ENCODE data around the gene UTF1.

The UTF1 gene

DNA sequence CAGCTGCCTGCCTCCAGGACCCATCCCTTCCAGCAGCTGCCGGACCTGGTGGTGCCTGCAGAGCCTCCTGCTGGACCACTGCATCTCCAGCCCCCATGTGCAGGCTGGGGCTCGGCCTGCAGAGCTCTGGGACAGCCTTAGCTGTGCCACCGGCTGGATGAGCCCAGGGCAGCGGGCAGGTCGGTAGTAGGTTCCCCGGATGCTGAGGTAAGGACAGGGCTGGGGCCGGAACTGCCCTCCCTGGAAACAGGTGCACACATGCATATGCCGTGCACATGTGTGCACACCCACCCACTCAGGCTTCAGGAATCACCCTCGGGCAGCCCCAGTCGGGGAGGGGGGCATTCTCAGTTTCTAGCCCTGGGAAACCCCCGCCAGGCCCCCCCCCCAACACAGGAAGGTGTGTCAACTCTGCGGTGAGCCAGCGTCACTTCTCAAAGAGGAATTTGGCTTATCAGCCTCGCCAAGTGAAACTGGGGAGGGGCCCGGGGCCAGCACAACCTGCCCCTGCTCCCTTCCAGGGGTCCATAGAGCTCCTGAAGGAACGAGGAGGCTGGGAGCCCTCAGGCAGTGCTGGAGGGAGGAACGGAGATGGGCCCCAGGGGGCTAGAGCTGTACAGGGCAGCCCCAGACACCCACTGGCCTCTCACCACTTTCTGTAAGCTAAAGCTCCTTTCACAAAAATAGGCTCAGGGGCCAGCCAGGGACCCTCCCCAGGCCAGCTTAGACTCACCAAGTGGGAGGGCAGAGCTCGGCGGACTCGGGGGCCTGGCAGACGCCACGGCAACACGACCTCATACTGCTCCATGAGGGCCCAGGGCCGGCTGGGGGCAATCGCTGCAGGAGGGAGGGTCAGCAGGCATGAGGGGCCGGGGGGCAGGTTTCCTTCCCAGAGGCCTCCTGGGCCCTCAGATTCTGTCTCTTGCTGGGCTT lies 45.0 kb downstream of the UTF1 start:
- H3K36me3 ChIP-seq (ENCODE audit: control insufficient read depth in 2 of 2, insufficient read depth in 1 of 2, low read length in 2 of 2): peaks cover 0 to 17% of the 10 kb centered on the region in 2 experiments; a peak in 1 of 3 replicates
- no peaks in the 10 kb centered on the region for H3K4me1 ChIP-seq (ENCODE audit: control insufficient read depth, insufficient read depth, low read length)
- H3K9me3 ChIP-seq (ENCODE audit: control insufficient read depth, insufficient read depth, low read depth, low read length): no peaks in the 10 kb centered on the region
- no peak overlapping the region for H3K27ac ChIP-seq (ENCODE audit: extremely low read depth, low read depth, low read length)
- no peak overlapping the region for H3K4me3 ChIP-seq (ENCODE audit: low read depth, low read length)
- ChIA-PET CTCF (interaction anchor here (1.2 kb wide), 1 partner anchor 54 kb away, joined by 4 read pairs; no protein-coding TSS in a partner anchor), POLR2A (interaction anchor here (0.8 kb wide), 1 partner anchor 16 kb away, joined by 10 read pairs; no protein-coding TSS in a partner anchor)
- TF ChIP-seq ZNF341 (tag by site-specific recombination; IDR thresholded peaks at IDR 0.05; ENCODE audit: low read depth) (peak; percentile 14; the same call in 1 of the 2 replicates), ZIC2 (tag by site-specific recombination; IDR thresholded peaks at IDR 0.05) (peak; percentile 43; the same call in 1 of the 2 replicates), ZFP37 (tag by site-specific recombination; IDR thresholded peaks at IDR 0.05) (no peak), MEIS1 (CRISPR knock-in tag; IDR thresholded peaks at IDR 0.05; ENCODE audit: borderline replicate concordance) (no peak), ZNF776 (tag by site-specific recombination; IDR thresholded peaks at IDR 0.05; ENCODE audit: borderline replicate concordance) (no peak), ZNF571 (tag by site-specific recombination; IDR thresholded peaks at IDR 0.05) (no peak), BCL11B (tag by site-specific recombination; IDR thresholded peaks at IDR 0.05; ENCODE audit: low read depth) (no peak), ZNF677 (tag by site-specific recombination; IDR thresholded peaks at IDR 0.05) (no peak), TCF7L2 (IDR thresholded peaks at IDR 0.05; ENCODE audit: borderline replicate concordance, low read depth, low read length) (no peak), ZNF785 (tag by site-specific recombination; IDR thresholded peaks at IDR 0.05) (no peak), ZNF324 (tag by site-specific recombination; IDR thresholded peaks at IDR 0.05) (no peak), ZBTB21 (tag by site-specific recombination; IDR thresholded peaks at IDR 0.05) (no peak), ZNF501 (tag by site-specific recombination; IDR thresholded peaks at IDR 0.05) (no peak), EGR2 (tag by site-specific recombination; IDR thresholded peaks at IDR 0.05; ENCODE audit: low read depth) (no peak), ZNF48 (tag by site-specific recombination; IDR thresholded peaks at IDR 0.05) (no peak), ZEB2 (tag by site-specific recombination; IDR thresholded peaks at IDR 0.05) (no peak), GLI2 (tag by site-specific recombination; IDR thresholded peaks at IDR 0.05; ENCODE audit: borderline replicate concordance, low read depth) (no peak), KLF16 (tag by site-specific recombination; IDR thresholded peaks at IDR 0.05) (no peak), HOXC10 (CRISPR knock-in tag; IDR thresholded peaks at IDR 0.05) (no peak), ZNF19 (tag by site-specific recombination; IDR thresholded peaks at IDR 0.05; ENCODE audit: low read depth) (no peak), ZNF600 (tag by site-specific recombination; IDR thresholded peaks at IDR 0.05) (0 out of 2 replicates have a peak, but pooled peaks have one; percentile 45)
- TF ChIP-seq, protein P1, sequence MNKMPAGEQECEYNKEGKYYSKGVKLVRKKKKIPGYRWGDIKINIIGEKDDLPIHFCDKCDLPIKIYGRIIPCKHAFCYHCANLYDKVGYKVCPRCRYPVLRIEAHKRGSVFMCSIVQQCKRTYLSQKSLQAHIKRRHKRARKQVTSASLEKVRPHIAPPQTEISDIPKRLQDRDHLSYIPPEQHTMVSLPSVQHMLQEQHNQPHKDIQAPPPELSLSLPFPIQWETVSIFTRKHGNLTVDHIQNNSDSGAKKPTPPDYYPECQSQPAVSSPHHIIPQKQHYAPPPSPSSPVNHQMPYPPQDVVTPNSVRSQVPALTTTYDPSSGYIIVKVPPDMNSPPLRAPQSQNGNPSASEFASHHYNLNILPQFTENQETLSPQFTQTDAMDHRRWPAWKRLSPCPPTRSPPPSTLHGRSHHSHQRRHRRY (tag by site-specific recombination; IDR thresholded peaks at IDR 0.05): no peak
- TF ChIP-seq, protein P2, sequence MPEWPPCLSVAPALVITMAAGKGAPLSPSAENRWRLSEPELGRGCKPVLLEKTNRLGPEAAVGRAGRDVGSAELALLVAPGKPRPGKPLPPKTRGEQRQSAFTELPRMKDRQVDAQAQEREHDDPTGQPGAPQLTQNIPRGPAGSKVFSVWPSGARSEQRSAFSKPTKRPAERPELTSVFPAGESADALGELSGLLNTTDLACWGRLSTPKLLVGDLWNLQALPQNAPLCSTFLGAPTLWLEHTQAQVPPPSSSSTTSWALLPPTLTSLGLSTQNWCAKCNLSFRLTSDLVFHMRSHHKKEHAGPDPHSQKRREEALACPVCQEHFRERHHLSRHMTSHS (tag by site-specific recombination; IDR thresholded peaks at IDR 0.05): no peak
- TF ChIP-seq, protein P3, sequence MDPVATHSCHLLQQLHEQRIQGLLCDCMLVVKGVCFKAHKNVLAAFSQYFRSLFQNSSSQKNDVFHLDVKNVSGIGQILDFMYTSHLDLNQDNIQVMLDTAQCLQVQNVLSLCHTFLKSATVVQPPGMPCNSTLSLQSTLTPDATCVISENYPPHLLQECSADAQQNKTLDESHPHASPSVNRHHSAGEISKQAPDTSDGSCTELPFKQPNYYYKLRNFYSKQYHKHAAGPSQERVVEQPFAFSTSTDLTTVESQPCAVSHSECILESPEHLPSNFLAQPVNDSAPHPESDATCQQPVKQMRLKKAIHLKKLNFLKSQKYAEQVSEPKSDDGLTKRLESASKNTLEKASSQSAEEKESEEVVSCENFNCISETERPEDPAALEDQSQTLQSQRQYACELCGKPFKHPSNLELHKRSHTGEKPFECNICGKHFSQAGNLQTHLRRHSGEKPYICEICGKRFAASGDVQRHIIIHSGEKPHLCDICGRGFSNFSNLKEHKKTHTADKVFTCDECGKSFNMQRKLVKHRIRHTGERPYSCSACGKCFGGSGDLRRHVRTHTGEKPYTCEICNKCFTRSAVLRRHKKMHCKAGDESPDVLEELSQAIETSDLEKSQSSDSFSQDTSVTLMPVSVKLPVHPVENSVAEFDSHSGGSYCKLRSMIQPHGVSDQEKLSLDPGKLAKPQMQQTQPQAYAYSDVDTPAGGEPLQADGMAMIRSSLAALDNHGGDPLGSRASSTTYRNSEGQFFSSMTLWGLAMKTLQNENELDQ (tag by site-specific recombination; IDR thresholded peaks at IDR 0.05; ENCODE audit: low read depth): no peak
- TF ChIP-seq, protein P4, sequence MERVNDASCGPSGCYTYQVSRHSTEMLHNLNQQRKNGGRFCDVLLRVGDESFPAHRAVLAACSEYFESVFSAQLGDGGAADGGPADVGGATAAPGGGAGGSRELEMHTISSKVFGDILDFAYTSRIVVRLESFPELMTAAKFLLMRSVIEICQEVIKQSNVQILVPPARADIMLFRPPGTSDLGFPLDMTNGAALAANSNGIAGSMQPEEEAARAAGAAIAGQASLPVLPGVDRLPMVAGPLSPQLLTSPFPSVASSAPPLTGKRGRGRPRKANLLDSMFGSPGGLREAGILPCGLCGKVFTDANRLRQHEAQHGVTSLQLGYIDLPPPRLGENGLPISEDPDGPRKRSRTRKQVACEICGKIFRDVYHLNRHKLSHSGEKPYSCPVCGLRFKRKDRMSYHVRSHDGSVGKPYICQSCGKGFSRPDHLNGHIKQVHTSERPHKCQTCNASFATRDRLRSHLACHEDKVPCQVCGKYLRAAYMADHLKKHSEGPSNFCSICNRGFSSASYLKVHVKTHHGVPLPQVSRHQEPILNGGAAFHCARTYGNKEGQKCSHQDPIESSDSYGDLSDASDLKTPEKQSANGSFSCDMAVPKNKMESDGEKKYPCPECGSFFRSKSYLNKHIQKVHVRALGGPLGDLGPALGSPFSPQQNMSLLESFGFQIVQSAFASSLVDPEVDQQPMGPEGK (tag by site-specific recombination; IDR thresholded peaks at IDR 0.05): 0 out of 2 replicates have a peak, but pooled peaks have one; percentile 25
- TF ChIP-seq, protein P5, sequence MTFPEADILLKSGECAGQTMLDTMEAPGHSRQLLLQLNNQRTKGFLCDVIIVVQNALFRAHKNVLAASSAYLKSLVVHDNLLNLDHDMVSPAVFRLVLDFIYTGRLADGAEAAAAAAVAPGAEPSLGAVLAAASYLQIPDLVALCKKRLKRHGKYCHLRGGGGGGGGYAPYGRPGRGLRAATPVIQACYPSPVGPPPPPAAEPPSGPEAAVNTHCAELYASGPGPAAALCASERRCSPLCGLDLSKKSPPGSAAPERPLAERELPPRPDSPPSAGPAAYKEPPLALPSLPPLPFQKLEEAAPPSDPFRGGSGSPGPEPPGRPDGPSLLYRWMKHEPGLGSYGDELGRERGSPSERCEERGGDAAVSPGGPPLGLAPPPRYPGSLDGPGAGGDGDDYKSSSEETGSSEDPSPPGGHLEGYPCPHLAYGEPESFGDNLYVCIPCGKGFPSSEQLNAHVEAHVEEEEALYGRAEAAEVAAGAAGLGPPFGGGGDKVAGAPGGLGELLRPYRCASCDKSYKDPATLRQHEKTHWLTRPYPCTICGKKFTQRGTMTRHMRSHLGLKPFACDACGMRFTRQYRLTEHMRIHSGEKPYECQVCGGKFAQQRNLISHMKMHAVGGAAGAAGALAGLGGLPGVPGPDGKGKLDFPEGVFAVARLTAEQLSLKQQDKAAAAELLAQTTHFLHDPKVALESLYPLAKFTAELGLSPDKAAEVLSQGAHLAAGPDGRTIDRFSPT (tag by site-specific recombination; IDR thresholded peaks at IDR 0.05): 0 out of 2 replicates have a peak, but pooled peaks have one; percentile 42
- TF ChIP-seq, protein P6, sequence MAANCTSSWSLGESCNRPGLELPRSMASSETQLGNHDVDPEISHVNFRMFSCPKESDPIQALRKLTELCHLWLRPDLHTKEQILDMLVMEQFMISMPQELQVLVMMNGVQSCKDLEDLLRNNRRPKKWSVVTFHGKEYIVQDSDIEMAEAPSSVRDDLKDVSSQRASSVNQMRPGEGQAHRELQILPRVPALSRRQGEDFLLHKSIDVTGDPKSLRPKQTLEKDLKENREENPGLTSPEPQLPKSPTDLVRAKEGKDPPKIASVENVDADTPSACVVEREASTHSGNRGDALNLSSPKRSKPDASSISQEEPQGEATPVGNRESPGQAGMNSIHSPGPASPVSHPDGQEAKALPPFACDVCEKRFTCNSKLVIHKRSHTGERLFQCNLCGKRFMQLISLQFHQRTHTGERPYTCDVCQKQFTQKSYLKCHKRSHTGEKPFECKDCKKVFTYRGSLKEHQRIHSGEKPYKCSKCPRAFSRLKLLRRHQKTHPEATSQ (tag by site-specific recombination; IDR thresholded peaks at IDR 0.05): no peak
